GM10248 (cell line): ENCODE data around the gene WDR77.
A peak's percentile ranks its signal among the peaks of the same experiment; 100 is the strongest.

Experiments used
- CTCF ChIA-PET: fragments of 300-600 bp; sonication (Branson Sonifier 250); formaldehyde crosslinking; extraction: SDS; loops from one replicate; lab custom pipeline; 2021; ENCODE audit warnings: antibody characterized with exemption; lab: Yijun Ruan, JAX
- POLR2A ChIA-PET: fragments of 350-650 bp; sonication (Branson Sonifier 250); formaldehyde crosslinking; extraction: SDS; loops from one replicate; lab custom pipeline; 2020; ENCODE audit warnings: antibody characterized with exemption; lab: Yijun Ruan, JAX
- DNase-seq: peaks from one replicate; pipeline ENCODE4 v3.0.0; 2012; ENCODE audit errors: extremely low spot score
- TF ChIP-seq, protein P1 (sequence below): IDR thresholded peaks from 2 replicates; pipeline ENCODE4 v1.5.1; 2012; ENCODE audit warnings: mild to moderate bottlenecking, low read depth; ENCODE audit errors: extremely low read depth, missing control alignments, control extremely low read depth

WDR77 gene

DNA sequence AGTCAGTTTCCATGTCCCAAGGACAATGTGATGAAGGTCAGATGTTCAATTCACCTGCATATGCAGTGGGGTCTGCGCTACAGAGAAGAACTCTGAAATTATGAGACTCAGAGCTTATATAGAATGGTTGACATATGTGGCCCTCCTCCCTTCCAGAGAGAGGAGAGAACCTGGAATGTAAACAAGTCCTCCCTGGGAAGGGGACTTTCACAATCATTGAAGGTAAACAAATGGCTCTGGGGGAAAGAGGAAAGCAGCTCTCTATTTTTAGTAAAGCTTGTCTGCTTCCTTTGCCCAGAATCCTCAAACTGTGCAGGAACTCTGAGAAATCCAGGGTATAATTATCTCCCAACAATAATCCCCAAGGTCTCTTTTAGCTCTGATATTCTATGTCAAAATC, 31.3 kb downstream of the WDR77 start:
- TF ChIP-seq, protein P1, sequence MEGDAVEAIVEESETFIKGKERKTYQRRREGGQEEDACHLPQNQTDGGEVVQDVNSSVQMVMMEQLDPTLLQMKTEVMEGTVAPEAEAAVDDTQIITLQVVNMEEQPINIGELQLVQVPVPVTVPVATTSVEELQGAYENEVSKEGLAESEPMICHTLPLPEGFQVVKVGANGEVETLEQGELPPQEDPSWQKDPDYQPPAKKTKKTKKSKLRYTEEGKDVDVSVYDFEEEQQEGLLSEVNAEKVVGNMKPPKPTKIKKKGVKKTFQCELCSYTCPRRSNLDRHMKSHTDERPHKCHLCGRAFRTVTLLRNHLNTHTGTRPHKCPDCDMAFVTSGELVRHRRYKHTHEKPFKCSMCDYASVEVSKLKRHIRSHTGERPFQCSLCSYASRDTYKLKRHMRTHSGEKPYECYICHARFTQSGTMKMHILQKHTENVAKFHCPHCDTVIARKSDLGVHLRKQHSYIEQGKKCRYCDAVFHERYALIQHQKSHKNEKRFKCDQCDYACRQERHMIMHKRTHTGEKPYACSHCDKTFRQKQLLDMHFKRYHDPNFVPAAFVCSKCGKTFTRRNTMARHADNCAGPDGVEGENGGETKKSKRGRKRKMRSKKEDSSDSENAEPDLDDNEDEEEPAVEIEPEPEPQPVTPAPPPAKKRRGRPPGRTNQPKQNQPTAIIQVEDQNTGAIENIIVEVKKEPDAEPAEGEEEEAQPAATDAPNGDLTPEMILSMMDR, result no peak
- CTCF ChIA-PET, result interaction anchor here (1.2 to 2.9 kb wide), 3 partner anchors 17 to 388 kb away, joined by 3 to 11 read pairs (median 3); no protein-coding TSS in a partner anchor
- no peak for DNase-seq
- POLR2A ChIA-PET, result no interaction called here

DNA sequence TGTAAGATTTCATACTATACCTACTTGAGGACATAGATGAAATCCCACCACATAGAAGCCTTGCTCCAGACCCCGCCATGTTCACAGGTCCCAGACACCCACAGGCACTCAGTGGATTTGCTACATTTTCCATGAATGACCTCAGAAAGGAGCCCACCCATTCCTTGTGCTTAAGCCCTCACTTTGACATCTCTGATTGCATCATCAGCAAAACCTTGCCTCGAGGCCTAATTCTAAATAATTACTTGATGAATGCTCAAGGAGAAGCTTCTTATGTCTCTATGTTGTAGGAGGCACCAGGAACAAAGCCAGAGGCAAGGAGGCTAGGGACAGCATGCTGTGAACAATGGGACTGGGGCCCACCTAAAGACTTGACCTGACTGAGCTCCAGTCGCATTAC, 33.6 kb downstream of the WDR77 start:
- CTCF ChIA-PET, result interaction anchor here (1.0 to 2.5 kb wide), 6 partner anchors 12 to 192 kb away, joined by 4 to 11 read pairs (median 6); no protein-coding TSS in a partner anchor
- no peak for DNase-seq
- TF ChIP-seq, protein P1, result no peak
- POLR2A ChIA-PET, result no interaction called here

DNA sequence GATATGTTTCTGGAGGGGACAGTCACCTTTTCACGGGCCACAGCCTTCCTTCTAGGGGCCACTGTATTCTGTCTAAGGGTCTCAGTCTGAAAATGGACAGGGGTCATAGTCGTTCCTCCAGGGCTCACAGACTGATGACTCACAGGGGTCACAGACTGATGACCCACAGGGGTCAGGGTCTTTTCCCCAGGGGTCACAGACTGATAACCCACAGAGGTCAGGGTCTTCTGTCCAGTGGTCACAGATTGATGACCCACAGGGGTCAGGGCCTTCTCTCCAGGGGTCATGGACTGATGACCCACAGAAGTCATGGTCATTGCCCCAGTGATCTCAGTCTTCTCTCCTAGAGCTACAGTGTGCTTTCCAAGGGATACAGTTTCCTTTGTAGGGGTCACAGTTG, 34.3 kb downstream of the WDR77 start:
- POLR2A ChIA-PET, result no interaction called here
- CTCF ChIA-PET, result interaction anchor here (1.4 to 2.5 kb wide), 3 partner anchors 15 to 27 kb away, joined by 4 to 11 read pairs (median 7); no protein-coding TSS in a partner anchor

DNA sequence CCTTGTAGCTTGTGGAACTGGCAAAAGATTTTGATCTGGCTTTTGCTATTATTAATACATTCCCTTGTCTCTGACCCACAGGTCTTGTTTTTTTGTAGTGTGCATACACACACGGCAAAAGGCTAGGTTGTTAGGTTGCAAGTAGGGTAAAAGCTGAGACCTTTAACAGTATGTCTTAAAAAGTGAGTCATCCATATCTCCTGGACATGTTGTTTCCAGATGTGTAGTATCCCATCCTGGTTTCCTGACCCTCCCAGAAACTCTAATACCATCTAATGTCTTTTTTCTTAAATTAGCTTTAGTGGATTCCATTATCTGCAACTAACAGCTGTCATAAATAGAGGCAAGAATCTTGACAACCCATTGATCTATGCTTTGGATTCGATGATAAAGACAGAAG, 36.2 kb downstream of the WDR77 start:
- ChIA-PET POLR2A (no interaction called here), CTCF (interaction anchor here (1.3 to 2.7 kb wide), 4 partner anchors 9 to 35 kb away, joined by 3 to 9 read pairs (median 4); no protein-coding TSS in a partner anchor)
- TF ChIP-seq, protein P1, result no peak
- DNase-seq, result no peak

More for the DNA sequence above, 34.3 kb downstream of the WDR77 start:
- DNase-seq, result no peak
- TF ChIP-seq, protein P1, result no peak

DNA sequence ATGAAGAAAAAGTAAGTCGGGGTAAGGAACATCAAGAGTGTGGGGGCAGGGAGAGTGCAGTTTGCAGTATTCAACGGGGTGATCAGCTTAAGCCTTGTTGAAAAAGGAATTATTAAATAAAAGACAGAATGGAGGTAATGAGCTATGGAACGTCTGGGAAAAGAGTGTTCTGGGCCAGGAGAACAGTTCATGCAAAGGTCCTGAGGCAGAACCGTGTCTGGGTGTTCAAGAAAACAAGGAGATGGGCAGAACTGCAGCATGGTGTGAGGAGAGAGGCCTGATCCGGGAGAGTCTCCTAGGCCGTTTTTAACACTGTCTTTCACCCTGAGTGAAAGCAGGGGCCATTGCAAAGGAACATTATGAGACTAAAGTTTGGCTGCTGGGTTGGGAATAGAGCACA, 41.8 kb downstream of the WDR77 start:
- TF ChIP-seq, protein P1, result no peak
- ChIA-PET CTCF (no interaction called here), POLR2A (no interaction called here)
- DNase-seq, result no peak

DNA sequence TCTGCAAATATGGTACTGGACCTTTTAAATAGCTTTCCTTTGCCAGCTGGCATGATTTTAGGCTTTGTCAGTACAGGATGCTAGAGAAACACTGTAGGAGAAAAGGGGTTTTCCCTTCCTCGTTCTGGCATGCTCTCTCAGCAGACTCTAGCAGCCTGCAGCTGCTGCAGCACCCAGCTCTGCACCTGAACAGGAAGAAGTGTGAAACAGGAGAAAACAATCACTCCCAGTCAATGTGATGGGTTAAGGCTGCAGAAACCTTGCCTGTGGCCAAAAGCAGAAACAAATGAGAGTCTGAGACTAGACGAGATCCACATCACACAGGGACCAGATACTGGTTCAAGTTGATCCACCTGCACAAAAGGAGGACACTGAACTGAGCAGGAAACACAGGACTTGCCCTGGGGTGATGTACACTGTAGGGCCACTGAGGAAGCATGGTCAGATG, 42.7 kb downstream of the WDR77 start:
- TF ChIP-seq, protein P1, result no peak
- CTCF ChIA-PET, result interaction anchor here (1.0 to 1.8 kb wide), 3 partner anchors 153 to 376 kb away, joined by 3 to 5 read pairs (median 4); no protein-coding TSS in a partner anchor
- DNase-seq, result peak; percentile 67
- POLR2A ChIA-PET, result no interaction called here
